Measurements from ENCODE around the gene MRPL43.

The MRPL43 gene

DNA sequence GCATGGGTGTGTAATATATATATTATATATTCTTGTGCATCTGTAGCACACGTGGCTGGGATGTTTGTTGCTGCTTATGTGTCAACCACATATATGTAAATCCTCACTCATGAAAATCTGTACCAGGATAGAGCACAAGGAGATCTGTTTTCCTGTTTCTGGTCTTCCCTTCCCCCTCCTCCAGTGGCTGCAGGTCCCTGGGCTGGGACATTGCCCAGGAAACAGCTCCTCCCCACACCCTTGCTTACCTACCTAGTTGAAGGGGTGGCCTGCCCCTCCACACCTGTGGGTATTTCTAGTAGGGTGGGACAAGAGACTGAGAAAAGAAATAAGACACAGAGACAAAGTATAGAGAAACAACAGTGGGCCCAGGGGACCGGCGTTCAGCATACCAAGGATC, 46.0 kb upstream of the MRPL43 start:
- TF ChIP-seq TAF1 (IDR thresholded peaks at IDR 0.05; ENCODE audit: borderline replicate concordance, insufficient read depth, low read length) (no peak), FOXP2 (optimal IDR thresholded peaks at IDR 0.05; ENCODE audit: borderline replicate concordance, extremely low read depth, extremely low read length, insufficient read depth) (no peak), SIN3A (IDR thresholded peaks at IDR 0.05; ENCODE audit: borderline replicate concordance, insufficient read depth, low read length) (no peak), POLR2AphosphoS5 (IDR thresholded peaks at IDR 0.05; ENCODE audit: low read depth, low read length) (no peak)
- TF ChIP-seq, protein P1, sequence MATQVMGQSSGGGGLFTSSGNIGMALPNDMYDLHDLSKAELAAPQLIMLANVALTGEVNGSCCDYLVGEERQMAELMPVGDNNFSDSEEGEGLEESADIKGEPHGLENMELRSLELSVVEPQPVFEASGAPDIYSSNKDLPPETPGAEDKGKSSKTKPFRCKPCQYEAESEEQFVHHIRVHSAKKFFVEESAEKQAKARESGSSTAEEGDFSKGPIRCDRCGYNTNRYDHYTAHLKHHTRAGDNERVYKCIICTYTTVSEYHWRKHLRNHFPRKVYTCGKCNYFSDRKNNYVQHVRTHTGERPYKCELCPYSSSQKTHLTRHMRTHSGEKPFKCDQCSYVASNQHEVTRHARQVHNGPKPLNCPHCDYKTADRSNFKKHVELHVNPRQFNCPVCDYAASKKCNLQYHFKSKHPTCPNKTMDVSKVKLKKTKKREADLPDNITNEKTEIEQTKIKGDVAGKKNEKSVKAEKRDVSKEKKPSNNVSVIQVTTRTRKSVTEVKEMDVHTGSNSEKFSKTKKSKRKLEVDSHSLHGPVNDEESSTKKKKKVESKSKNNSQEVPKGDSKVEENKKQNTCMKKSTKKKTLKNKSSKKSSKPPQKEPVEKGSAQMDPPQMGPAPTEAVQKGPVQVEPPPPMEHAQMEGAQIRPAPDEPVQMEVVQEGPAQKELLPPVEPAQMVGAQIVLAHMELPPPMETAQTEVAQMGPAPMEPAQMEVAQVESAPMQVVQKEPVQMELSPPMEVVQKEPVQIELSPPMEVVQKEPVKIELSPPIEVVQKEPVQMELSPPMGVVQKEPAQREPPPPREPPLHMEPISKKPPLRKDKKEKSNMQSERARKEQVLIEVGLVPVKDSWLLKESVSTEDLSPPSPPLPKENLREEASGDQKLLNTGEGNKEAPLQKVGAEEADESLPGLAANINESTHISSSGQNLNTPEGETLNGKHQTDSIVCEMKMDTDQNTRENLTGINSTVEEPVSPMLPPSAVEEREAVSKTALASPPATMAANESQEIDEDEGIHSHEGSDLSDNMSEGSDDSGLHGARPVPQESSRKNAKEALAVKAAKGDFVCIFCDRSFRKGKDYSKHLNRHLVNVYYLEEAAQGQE (IDR thresholded peaks at IDR 0.05; ENCODE audit: insufficient read depth in 1 of 2, low read depth in 2 of 2, low read length in 2 of 2) = no peak

DNA sequence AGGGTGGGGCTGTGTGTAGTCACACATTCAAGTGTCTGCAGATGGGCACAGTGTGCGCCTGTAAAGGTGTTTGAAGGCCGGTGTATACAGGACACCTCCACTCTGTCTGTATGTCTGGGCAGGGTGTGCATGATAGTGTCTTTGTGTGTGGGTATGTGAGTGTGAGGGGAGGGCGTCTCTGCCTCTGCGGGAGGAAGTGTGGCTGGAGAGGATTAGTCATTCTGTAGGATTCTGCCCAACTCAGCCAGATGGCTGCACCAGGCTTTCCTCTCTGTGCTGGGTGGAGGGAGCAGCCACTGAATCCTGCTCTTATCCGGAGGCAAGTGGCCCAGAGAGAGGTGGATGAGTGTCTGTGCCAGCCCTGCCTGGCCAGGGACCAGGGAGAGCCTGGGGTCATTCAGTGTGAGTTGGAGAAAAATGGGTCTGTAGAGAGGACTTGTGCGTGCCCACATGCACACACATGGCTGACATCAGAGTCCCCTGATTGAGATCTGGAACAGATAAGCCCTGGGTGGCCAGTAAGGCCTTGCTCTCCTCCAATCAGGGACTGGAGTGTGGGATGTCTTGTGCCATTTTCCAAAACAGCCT, 45.4 kb upstream of the MRPL43 start:
- TF ChIP-seq TAF1 (IDR thresholded peaks at IDR 0.05; ENCODE audit: borderline replicate concordance, insufficient read depth, low read length) (peak; percentile 49; the same call in 1 of the 2 replicates), POLR2AphosphoS5 (IDR thresholded peaks at IDR 0.05; ENCODE audit: low read depth, low read length) (no peak), FOXP2 (optimal IDR thresholded peaks at IDR 0.05; ENCODE audit: borderline replicate concordance, extremely low read depth, extremely low read length, insufficient read depth) (peak; percentile 18), SIN3A (IDR thresholded peaks at IDR 0.05; ENCODE audit: borderline replicate concordance, insufficient read depth, low read length) (no peak)
- TF ChIP-seq, protein P1 (IDR thresholded peaks at IDR 0.05; ENCODE audit: insufficient read depth in 1 of 2, low read depth in 2 of 2, low read length in 2 of 2) = 0 out of 4 replicates have a peak, but pooled peaks of 1 of the 2 experiments have one; percentile 6

DNA sequence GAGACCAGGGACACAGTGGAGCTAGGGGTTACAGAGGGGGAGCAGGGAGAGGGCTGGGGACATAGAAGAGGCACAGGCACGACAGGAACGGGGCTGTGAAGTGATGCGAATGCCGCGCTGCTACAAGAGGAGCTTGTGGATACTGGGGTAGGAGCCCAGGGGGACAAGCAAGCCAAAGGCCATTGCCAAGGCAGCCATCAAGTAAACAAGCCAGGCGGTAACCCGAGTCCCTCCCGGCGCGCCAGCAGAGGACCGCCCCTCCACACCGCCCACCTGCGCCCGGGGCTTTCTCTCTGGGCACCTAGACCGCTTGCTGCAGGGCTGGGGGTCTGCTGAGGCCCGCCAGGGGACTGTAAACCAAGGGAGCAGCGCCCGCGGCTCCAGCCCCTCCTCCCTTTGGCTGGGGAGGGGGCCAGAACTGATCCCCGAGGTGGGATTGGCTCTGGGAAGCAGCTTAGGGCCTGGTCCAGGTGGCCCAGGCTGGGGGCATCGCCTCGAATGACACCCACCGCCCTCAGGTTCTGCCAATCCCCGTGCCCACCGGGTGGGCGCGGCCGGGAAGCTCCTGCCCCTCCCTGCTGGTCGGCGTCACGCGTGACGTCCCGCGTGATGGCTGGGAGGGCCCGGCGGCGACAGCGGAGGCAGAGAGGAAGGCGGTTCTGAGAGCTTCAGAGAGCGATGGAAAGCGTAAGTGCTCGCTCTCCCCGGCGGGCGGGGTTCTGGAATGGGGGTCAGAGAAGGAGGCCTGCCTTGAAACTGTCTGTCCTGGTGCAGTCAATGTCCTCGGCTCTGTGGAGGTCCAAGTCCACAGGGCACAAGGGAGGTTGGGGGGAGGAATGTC, 44.7 kb upstream of the MRPL43 start:
- peak; percentile 54 for TF ChIP-seq FOXP2 (optimal IDR thresholded peaks at IDR 0.05; ENCODE audit: borderline replicate concordance, extremely low read depth, extremely low read length, insufficient read depth)
- TF ChIP-seq SIN3A (IDR thresholded peaks at IDR 0.05; ENCODE audit: borderline replicate concordance, insufficient read depth, low read length) = 0 out of 2 replicates have a peak, but pooled peaks have one; percentile 32
- TF ChIP-seq, protein P1 (IDR thresholded peaks at IDR 0.05; ENCODE audit: insufficient read depth in 1 of 2, low read depth in 2 of 2, low read length in 2 of 2) = no peak

DNA sequence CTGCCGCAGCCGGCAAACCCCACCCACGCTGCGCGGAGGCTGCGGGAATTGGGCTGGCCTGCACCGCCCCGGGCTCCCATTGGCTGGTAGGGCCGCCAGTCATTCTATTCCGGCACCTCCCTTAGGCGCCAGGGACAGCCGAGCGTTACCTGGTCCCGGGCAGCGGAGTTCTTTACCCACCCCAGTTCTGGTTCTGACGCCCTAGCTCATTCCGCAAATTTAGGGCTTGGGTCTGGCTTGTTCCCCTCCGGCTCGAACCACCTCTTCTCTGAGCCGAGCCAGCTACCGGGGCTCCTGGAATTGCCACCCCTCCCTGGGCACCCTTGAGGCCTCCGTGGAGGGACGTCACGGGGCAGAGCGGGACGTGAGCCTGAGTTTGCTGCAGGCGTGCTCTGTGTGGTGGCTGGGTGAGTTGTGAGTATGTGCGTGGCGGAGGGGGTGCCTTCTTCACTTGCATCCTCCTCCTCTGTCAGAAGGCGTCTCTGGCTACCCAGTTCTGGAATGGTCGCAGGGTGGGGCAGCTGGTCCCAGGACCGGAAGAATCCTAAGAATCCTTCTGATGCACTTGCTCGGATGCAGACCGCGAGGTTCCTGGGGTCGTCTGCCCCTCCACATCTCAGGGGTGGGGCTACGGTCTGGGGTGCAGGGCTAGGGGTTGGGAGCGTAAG, 44.0 kb upstream of the MRPL43 start, which contains the start of the genes PDZD7 and SFXN3:
PDZD7 (minus strand) TSS at position 2 of the 668 bp plus-strand sequence. CDS start 910 bp downstream, outside the sequence.
SFXN3 (plus strand) TSS at position 107 of the 668 bp plus-strand sequence. CDS start 3,461 bp downstream, outside the sequence.
- no peak for TF ChIP-seq FOXP2 (optimal IDR thresholded peaks at IDR 0.05; ENCODE audit: borderline replicate concordance, extremely low read depth, extremely low read length, insufficient read depth)
- no peak for TF ChIP-seq SIN3A (IDR thresholded peaks at IDR 0.05; ENCODE audit: borderline replicate concordance, insufficient read depth, low read length)
- TF ChIP-seq TAF1 (IDR thresholded peaks at IDR 0.05; ENCODE audit: borderline replicate concordance, insufficient read depth, low read length) = no peak
- no peak for TF ChIP-seq POLR2AphosphoS5 (IDR thresholded peaks at IDR 0.05; ENCODE audit: low read depth, low read length)

DNA sequence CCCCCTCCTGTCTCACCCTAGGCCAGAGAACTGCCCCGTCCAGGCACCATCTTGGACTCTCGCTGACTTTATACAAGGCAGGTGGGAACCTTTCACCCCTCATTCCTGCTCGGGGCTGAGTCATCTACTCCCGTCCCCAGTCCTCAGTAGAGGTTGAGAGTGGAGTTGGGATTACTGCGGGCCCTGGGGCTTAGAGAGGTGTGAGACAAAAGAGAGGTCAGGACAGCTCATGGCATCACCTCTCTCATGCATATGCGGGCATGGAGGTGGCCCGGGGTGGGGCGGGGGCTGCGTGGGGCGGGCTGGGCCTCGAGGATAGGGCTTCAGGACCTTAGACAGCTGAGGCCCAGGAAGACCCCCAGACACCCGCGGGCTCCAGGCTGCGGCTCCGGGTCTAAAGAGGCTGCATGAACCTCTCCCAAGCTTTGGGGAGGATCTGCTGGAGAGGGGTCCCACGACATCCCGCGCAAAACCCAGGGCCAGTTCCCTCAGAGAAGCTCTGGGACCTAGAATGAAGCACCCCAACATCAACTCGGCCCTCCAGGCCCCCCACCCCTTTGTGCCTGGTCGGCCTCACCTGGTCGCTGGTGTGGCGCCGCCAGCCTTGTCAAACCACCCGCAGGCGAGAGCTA, 43.3 kb upstream of the MRPL43 start:
- TF ChIP-seq POLR2AphosphoS5 (IDR thresholded peaks at IDR 0.05; ENCODE audit: low read depth, low read length) (no peak), FOXP2 (optimal IDR thresholded peaks at IDR 0.05; ENCODE audit: borderline replicate concordance, extremely low read depth, extremely low read length, insufficient read depth) (no peak), TAF1 (IDR thresholded peaks at IDR 0.05; ENCODE audit: borderline replicate concordance, insufficient read depth, low read length) (no peak), SIN3A (IDR thresholded peaks at IDR 0.05; ENCODE audit: borderline replicate concordance, insufficient read depth, low read length) (no peak)
- TF ChIP-seq, protein P1 (IDR thresholded peaks at IDR 0.05; ENCODE audit: insufficient read depth in 1 of 2, low read depth in 2 of 2, low read length in 2 of 2) = no peak
